Left lobe of liver (tissue), 2 donors: ENCODE measurements around the gene RHOB. TPM values are rescaled to one million over a fixed set of nuclear protein-coding genes. Genes with fewer than 3 reads are reported as not detected.
"Not testable (repeated sequence)": the region's sequence is repeated elsewhere in the genome, so short reads cannot be mapped to it uniquely, and the experiment has no call there.

ENCODE experiments used
- ATAC-seq: fragments of 200-7000 bp; cut with Tn5 transposase; one replicate; pipeline ENCODE4 v1.9.1; 2020; ENCODE audit warnings: mild to moderate bottlenecking, moderate library complexity
- DNase-seq: peaks from one replicate; pipeline ENCODE4 v3.0.0-alpha.2; 2020; ENCODE audit warnings: low spot score
- total RNA-seq: library from RNA; stranded (reverse); gene quantifications from one replicate; pipeline ENCODE4 v1.2.1, GENCODE V29; 2021
- donor health status: DM: no; HTN: no; CAD: no; lungs with moderate emphysema.
- donor health status: DM: no; HTN: yes; CAD: no.

The RHOB gene
- total RNA-seq, 1 donor from 2014 or later = 250 TPM

DNA sequence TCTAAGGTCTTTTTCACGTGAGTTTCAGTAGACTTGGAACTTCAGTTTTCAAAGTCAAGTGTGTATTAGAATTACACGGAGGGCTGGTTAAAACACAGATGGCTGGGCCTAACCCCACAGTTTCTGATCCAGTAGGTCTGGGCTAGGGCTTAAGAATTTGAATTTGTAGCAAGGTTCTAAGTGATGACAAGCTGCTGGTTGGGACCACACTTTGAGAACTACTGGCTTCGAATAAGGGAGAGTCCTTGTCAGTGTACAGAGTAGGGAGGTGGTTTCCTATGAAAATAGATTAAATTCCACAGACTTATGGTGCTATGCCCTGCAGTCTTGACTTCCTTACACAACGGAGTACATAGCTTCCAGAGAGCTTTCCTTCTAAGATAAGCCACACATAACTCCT is 4.5 kb downstream of the RHOB start:
- DNase-seq (peak; percentile 35), ATAC-seq (no peak)

DNA sequence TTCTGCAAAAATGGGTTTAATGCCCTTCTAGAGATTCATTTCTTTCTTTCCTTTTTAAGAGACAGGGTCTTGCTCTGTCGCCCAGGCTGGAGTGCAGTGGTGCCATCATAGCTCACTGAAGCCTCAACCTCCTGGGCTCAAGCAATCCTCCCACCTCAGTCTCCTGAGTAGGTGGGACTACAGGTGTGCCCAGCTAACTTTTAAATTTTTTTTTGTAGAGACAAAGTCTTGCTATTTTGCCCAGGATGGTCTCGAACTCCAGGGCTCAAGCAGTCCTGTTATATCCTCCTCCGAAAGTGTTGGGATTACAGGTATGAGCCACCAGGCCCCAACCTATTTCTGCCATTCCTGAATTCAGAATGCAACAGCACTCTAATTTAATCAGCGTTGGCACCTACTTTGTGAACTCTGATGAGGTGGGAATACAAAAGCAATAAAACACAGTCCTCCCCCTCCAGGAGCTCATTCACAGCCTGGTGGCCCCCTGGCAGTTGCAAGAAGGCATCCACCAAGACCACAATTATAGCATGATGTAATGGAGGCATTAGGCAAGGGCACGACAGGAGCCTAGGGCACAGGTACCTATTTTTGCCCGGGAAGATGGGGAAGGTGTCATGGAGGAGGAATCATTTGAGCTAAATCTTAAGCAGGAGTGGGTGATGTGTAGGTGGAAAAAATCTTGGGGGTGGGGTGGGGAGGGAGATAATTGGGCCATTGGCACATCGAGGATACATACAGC is 5.1 kb downstream of the RHOB start:
- DNase-seq = peak; percentile 26
- no peak for ATAC-seq

DNA sequence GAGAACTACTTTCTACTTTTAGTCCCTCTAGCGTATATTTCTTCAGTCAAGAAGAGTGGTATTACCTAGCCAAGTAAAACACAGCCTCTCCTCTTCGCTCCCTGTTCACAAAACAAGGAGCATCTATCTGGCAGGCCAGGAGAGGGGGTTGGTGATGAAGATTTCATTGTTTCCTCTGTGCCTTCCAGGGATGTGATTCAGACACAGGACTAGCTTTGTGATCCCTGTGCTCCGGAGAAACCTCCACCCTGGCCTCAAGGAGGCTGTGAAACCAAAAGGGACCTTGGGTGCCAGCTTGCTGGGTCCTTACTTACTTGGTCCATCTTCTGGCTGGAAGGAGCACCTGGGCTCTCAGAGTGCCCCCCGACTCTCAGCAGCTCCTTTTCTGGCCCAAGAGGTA is 5.7 kb downstream of the RHOB start:
- DNase-seq (peak; percentile 44), ATAC-seq (no peak)

DNA sequence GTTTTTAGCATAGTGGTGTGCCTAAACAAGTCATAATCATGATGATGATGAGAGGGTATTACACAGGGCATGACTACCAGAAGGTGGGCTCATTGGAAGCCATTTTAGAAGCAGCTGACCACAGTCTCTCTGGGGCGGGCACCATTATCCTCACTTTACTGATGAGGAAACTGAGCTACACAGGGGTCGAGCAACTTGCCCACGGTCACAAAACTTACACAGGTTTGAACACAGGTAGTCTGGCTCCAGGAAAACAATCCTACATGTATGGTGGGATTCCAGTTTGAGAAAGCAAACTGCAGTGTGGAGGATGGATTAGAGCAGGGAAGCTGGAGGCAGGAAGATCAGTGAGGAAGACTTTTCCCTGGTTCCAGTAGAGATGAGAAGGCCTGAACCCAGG is 6.2 kb downstream of the RHOB start:
- ATAC-seq (no peak), DNase-seq (peak; percentile 23)

DNA sequence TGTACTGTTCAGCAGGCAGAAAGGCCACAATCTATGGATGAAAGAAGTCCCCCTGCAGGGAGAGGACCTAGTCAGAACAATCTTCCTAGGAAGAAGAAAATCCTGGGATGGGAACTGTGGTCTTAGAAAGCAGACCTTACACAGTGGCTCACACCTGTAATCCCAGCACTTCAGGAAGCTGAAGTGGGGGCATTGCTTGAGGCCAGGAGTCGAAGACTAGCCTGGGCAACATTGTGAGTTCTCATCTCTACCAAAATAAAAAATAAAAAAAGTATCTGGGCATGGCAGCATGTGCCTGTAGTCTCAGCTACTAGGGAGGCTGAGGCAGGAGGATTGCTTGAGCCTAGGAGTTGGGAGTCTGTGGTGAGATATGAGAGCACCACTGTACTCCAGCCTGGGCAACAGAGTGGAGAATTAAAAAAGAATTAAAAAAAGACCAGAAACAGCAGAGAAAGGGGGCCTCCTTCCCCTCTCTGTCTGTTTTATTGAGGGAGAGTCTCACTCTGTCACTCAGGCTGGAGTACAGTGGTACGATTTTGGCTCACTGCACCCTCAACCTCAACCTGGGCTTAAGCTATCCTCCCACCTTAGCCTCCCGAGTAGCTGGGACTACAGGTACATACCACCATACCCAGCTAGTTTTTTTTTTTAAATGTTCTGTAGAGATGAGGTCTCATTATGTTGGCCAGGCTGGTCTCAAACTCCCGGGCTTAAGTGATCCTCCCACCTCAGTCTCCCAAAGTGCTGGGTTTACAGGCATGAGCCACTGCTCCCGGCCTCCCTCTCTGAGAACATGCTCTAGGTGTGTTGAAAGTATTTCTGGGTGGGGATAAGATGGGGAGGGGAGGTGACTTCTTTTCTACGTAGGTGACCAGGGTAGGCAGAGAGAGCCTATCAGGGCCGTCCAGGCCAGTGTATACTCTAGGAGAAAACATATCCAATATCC is 7.4 kb downstream of the RHOB start:
- peak; percentile 15 for DNase-seq
- ATAC-seq = no peak

DNA sequence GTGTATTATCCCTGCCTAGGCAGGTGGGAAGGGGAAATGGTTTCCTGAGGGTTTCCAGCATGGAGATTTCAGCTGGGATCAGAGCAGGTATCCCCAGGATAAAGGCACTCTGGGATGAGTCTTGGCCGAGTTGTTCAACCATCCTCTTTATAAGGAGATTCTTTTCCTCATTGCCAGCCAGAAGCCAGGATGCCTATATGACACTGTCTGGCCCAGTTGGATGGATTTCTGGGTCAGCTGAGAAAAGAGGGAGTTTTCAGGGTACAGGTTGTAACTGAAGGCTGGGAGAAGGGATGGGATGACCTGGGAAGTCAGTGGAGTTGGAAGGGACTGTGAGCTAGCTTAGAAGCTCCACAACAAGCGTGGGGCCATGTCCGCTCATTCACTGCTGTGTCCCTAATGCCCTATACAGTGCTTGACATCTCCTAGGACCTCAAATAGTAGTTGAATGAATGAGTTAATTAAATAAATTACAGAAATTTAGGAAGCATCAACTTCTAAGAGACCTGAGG is 8.3 kb downstream of the RHOB start:
- DNase-seq = peak; percentile 6
- ATAC-seq = no peak

DNA sequence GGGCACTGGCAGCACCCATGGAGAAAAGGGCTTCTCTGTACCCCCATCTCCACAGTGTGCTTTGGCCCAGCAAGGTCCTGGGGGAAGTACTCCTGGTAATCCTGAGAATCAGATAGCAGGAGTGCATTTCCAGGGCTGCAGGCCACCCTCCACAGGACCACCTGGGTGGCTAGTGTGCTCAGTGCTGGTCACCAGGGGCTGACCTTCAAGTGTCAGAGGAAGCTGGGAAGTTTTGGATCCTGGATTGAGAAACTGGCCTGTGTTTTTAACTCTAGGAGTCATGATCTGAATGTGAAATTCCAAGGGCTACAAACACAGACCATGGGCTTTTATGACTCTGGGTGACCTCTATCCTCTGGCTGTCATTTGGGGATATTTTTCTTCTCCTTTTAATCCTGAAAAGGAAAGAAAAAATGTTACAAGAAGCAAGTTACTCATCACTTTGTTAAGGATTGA is 9.3 kb downstream of the RHOB start:
- no peak for ATAC-seq

DNA sequence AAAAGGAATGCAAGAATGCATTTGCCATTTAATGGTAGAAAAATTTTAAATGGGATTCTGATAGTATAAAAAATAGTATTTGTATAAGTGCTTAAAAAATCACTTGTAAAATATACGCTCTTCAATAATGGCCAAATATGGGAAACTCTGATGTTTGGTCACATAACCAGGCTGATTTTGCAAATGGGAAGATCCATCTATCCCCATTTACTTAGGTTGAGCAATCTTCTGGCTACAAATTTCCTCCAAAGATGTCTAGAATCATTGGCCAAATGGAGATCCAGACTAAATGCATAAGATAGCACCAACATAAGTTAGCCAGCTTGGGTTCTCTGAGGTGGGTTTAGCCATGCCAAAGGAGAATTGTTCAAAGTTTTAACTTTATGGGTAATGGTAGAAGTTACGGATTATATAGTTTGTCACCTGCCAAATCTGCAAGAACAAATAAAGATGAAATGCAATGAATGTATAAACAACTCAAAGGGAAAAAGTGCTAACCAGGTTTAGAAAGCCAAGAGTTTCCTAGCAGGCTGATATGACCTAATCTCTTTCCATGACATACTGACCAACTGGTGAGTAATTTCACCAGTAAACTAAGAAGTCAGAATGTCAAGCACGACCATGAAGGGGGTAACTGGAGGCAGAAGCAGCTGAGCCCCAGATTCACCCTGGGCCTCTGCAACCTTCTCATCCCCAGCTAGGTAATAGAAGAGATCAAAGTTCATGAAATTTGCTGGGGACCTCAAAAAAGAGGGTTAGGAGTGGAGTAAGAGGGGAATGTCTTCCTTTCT is 10.0 kb downstream of the RHOB start:
- ATAC-seq (no peak), DNase-seq (peak; percentile 14)

More for the DNA sequence above, 9.3 kb downstream of the RHOB start:
- DNase-seq = peak; percentile 23

DNA sequence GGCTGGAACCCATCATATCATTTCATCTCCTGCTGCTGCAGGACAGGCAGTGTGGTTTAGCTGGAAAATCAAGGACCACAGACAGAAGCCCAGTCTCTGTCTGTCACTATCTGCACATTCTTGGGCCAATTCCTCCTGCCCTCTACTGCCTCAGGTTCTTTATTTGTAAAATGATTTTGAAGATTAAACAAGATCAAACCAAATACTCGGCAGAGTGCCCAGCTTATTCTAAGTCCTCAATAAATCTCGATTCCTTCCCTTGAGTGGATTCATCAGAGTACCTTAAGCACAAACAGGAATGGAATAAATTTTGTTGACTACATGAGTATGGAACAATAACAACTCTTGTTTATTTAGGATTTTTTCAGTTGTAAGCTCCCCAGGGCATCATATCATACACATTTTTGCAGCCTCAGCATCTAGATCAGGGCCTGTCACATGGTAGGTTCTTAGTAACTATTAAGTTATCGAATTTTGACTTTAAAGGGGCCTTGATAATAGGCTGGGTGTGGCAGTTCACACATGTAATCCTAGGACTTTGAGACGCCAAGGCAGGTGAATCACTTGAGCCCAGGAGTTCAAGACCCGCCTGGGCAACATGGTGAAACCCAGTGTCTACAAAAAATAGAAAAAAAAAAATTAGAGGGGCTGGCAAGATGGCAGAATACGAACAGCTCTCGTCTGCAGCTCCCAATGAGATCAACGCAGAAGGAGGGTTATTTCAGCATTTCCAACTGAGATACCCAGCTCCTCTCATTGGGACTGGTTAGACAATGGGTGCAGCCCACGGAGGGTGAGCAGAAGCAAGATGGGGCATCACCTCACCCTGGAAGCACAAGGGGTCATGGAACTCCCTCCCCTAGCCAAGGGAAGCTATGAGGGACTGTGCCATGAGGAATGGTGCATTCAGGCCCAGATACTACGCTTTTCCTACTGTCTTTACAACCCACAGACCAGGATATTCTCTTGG is 11.1 kb downstream of the RHOB start:
- no peak for ATAC-seq

DNA sequence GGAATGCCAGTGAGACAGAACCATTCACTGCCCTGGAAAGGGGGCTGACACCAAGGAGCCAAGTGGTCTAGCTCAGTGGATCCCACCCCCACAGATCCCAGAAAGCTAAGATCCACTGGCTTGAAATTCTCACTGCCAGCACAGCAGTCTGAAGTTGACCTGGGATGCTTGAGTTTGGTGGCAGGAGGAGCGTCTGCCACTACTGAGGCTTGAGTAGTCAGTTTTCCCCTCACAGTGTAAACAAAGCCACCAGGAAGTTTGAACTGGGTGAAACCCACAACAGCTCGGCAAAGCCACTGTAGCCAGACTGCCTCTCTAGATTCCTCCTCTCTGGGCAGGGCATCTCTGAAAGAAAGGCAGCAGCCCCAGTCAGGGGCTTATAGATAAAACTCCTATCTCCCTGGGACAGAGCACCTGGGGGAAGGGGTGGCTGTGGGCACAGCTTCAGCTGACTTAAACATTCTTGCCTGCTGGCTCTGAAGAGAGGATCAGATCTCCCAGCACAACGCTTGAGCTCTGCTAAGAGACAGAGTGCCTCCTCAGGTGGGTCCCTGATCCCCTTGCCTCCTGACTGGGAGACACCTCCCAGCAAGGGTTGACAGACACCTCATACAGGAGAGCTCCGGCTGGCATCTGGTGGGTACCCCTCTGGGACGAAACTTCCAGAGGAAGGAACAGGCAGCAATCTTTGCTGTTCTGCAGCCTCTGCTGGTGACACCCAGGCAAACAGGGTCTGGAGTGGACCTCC is 12.0 kb downstream of the RHOB start:
- ATAC-seq = not testable (repeated sequence)
- DNase-seq = peak; percentile 30

More for the DNA sequence above, 11.1 kb downstream of the RHOB start:
- DNase-seq = peak; percentile 2

DNA sequence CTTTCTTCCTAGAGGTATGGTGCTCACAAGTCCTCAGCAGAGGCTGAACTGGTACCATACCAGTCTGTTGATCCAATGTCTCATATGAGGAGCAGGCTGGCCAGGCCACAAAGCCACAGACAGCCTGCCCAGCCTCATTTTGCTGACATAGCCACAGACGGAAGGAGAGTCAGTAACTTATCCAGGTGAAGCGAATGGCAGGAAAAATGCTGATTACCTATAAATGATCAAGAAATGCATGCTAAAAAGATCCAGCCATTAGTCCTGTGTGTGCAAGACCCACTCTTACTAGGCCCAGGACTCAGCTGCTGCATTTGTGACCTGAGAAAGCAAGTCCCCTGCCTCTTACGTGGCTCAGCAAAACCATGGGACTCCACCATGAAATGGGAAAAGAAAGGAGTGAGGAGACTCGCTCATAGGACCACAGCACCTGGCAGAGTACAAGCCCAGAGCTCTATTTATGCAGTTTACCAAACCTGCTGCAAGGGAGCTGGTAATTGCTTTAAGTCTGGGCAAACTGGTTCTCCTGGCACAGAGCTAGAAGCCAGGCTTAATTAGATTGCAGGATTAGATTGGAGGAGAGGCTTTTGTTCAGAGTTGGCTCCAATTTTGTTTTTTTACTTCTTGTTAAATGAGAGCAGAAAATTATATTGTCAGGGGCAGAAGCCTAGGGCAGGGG is 19.0 kb downstream of the RHOB start:
- DNase-seq (peak; percentile 29), ATAC-seq (no peak)

DNA sequence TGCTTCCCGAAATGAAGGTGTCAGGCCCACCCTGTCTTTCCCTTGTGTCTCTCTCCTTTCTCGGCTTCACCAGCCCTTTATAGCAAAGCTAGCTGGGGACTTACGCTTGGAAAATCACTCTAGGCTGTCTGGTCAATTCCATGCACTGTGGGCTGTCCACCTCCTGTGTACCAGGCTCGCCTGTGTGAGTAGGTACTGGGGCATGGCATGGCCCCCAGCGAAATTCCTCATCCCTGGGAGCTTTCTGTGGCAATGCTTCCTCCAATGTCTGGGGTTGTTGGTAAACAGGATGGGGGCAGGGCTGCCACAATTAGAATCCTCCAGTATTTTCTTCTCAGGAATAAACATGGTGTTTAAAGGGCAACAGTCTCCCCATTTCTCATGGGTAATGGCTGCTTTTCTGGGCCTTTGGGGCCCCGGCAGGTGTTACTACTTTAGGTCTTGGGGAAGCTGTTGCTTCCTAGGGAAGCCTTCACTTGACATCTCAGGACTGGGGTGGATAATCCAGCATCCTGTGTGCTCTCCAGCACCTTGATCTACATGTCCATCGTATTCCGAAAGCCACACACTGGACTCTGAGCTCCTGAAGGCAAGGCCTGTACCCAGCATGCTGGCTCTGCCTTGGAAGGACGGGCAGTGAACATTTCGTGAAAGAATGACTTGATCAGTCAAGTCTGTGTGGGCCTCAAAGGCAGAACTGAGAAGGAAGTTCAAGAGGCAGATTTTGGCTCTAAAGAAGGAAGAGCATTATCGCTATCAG is 21.1 kb downstream of the RHOB start:
- DNase-seq (peak; percentile 33), ATAC-seq (no peak)

DNA sequence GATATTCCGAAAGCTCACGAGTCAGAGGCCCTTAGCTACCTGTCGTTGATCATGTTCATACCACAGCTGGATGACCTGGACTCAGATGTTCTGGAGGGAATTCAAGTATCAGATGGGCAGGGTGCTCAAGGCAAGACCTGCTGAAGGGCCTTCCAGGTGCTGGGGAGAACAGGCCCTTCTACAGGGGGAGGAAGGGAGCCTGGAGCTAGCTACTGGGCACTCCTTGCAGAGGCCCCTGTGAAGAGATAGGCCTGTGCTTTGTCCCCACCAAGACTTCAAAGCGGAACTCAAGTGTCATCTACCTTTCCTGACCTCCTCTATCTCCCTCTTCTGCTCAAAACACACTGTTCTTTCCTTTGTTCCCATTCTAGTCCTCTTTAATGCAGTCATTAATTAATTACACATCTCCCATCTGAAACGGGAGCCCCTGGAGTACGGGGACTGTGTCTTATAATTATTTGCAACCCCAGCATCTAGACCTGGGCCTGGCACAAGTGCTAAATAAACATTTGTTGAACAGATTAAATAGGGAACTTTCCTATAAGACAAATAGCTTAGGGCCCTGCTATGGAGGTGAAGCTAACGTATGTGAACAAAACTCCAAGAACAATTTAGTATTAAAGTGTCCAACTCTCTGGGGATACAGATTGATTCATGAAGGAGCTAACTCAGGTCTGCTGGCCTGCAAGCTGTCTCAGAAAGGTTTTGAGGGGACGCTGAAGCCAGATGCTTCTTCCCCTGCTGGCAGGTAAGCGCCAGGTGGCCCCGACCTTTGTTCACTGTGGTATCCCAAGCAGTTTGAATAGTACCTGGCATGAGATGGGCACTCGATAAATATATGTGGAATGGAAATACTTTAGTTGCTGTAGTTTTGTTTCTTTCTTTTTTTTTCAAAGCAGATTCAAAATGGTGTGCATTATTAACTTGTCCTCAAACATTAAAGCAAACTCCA is 22.0 kb downstream of the RHOB start:
- DNase-seq (peak; percentile 41), ATAC-seq (no peak)

DNA sequence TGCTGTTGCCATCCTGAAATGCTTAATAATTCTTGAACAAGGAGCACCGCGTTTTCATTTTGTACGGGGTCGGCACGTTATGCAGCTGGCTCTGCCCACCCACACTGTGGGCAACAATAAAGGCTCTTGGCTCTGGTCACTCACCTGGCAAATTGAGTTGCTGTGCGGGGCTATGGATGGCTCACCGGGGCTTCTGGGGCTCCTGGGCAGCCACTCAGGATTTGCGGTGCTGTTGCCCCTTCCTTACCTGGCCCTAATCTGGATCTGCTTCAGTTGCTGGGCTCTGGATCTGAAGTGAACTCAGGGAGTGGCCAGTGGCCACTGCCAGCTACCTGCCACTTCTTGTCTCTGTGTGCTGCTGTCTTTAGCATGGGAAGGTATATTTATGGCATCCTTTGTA is 22.7 kb downstream of the RHOB start:
- DNase-seq (peak; percentile 38), ATAC-seq (no peak)

DNA sequence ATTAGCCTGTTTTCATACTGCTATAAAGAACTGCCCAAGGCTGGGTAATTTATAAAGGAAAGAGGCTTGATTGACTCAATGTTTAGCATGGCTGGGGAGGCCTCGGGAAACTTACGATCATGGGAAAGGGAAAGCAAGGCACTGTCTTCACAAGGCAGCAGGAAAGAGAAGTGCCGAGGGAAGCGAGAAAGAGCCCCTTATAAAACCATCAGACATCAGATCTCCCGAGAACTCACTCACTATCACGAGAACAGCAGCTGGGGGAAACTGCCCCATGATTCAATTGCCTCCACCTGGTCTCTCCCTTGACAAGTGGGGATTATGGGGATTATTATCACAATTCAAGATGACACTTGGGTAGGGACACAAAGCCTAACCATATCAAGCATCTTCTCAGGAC is 23.3 kb downstream of the RHOB start:
- DNase-seq (no peak), ATAC-seq (no peak)

DNA sequence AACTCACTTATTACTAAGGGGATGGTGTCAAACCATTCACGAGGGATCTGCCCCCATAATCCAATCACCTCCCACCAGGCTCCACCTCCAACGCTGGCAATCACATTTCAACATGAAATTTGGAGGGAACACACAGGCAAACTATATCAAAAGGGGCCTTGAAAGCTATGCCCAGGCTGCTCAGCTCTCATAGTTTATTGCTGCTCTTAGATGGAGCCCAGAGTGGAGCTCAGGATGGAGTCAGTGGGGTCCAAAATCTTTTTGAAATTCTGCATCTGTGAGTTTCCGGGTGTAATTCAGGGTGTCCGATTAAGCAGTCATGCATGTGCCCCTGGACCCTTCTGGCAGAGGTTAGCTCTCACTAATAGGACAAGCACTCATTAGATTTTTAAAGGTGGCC is 24.3 kb downstream of the RHOB start:
- DNase-seq (no peak), ATAC-seq (no peak)
